GM23338 (cell line): ENCODE measurements around the gene STEAP3. TPM values are rescaled to one million over a fixed set of nuclear protein-coding genes. Genes with fewer than 3 reads are reported as not detected.

Source experiments
- ATAC-seq: fragments of 200-7000 bp; cut with Tn5 transposase; 3 replicates; pipeline ENCODE4 v1.9.1; 2020
- DNase-seq: peaks from one replicate; pipeline ENCODE4 v3.0.0-alpha.2; 2015; ENCODE audit warnings: low spot score
- H2AFZ ChIP-seq: fragments of 200-600 bp; sonication (generic); 2 replicates; pipeline ENCODE4 v1.8.0; 2016; ENCODE audit warnings: antibody characterized with exemption, mild to moderate bottlenecking, moderate library complexity
- H3F3A ChIP-seq: fragments of 200-600 bp; sonication (generic); replicated peaks from 2 replicates; pipeline ENCODE4 v1.8.0; 2017; ENCODE audit warnings: antibody characterized with exemption, mixed run types, low read depth
- H3K27ac ChIP-seq: fragments of 200-600 bp; sonication (generic); 2 replicates; pipeline ENCODE4 v1.6.1; 2016; ENCODE audit warnings: low read depth
- H3K27me3 ChIP-seq: fragments of 200-600 bp; sonication (generic); 2 replicates; pipeline ENCODE4 v1.8.0; 2016; ENCODE audit warnings: mild to moderate bottlenecking, mixed run types, moderate library complexity; ENCODE audit not compliant: insufficient read depth
- H3K36me3 ChIP-seq: fragments of 200-600 bp; sonication (generic); 2 replicates; pipeline ENCODE4 v1.8.0; 2016; ENCODE audit warnings: mild to moderate bottlenecking; ENCODE audit not compliant: insufficient read depth
- H3K4me1 ChIP-seq: fragments of 200-600 bp; sonication (generic); 2 replicates; pipeline ENCODE4 v1.8.0; 2016; ENCODE audit warnings: mild to moderate bottlenecking, moderate library complexity; ENCODE audit not compliant: insufficient read depth
- H3K4me2 ChIP-seq: fragments of 200-600 bp; sonication (generic); 2 replicates; pipeline ENCODE4 v1.7.1; 2017; ENCODE audit warnings: mixed run types
- H3K4me3 ChIP-seq: fragments of 200-600 bp; sonication (generic); 2 replicates; pipeline ENCODE4 v1.6.1; 2016; ENCODE audit warnings: mixed run types
- H3K79me2 ChIP-seq: fragments of 200-600 bp; sonication (generic); replicated peaks from 2 replicates; pipeline ENCODE4 v1.8.0; 2017; ENCODE audit warnings: mild to moderate bottlenecking; ENCODE audit not compliant: insufficient read depth
- H3K9me2 ChIP-seq: fragments of 200-600 bp; sonication (generic); 2 replicates; pipeline ENCODE4 v1.8.0; 2017; ENCODE audit not compliant: insufficient read depth
- H4K20me1 ChIP-seq: fragments of 200-600 bp; sonication (generic); replicated peaks from 2 replicates; pipeline ENCODE4 v1.8.0; 2017; ENCODE audit warnings: mild to moderate bottlenecking; ENCODE audit not compliant: insufficient read depth
- H3K27ac Mint-ChIP-seq: 2 replicates; pipeline ENCODE4 v1.8.0; 2020; ENCODE audit warnings: inconsistent platforms, mild to moderate bottlenecking, moderate library complexity, mixed read lengths
- H3K27me3 Mint-ChIP-seq: 3 replicates; pipeline ENCODE4 v1.8.0; 2022; ENCODE audit warnings: low read depth, mild to moderate bottlenecking, moderate library complexity, mixed read lengths, inconsistent platforms; ENCODE audit not compliant: insufficient read depth, poor library complexity
- H3K36me3 Mint-ChIP-seq: 3 replicates; pipeline ENCODE4 v1.8.0; 2021; ENCODE audit warnings: low read depth, mild to moderate bottlenecking, inconsistent platforms, moderate library complexity, mixed read lengths
- H3K4me1 Mint-ChIP-seq: 3 replicates; pipeline ENCODE4 v1.8.0; 2020; ENCODE audit warnings: mild to moderate bottlenecking, inconsistent platforms, mixed read lengths
- H3K4me3 Mint-ChIP-seq: 3 replicates; pipeline ENCODE4 v1.8.0; 2021; ENCODE audit warnings: moderate library complexity, mild to moderate bottlenecking, inconsistent platforms, mixed read lengths
- H3K9me3 Mint-ChIP-seq: 3 replicates; pipeline ENCODE4 v1.8.0; 2020; ENCODE audit warnings: moderate library complexity, mild to moderate bottlenecking, inconsistent platforms, mixed read lengths
- CREB1 ChIP-seq: fragments of 250-450 bp; sonication (Bioruptor Pico); IDR thresholded peaks from 2 replicates; pipeline ENCODE4 v1.5.0; 2020; ENCODE audit warnings: low read depth, mild to moderate bottlenecking, moderate library complexity
- EZH2 ChIP-seq: fragments of 200-600 bp; sonication (generic); IDR thresholded peaks from one replicate; pipeline ENCODE4 v1.8.0; 2017; ENCODE audit warnings: antibody characterized with exemption, mild to moderate bottlenecking, low read depth; ENCODE audit not compliant: unreplicated experiment
- EZH2phosphoT487 ChIP-seq: fragments of 200-600 bp; sonication (generic); IDR thresholded peaks from one replicate; pipeline ENCODE4 v1.8.1; 2018; ENCODE audit warnings: antibody characterized with exemption; ENCODE audit not compliant: unreplicated experiment
- JUNB ChIP-seq: IDR thresholded peaks from one replicate; pipeline ENCODE4 v1.6.1; 2016; ENCODE audit warnings: antibody characterized with exemption; ENCODE audit not compliant: unreplicated experiment
- POLR2AphosphoS5 ChIP-seq: IDR thresholded peaks from 2 replicates; pipeline ENCODE4 v1.6.1; 2016; ENCODE audit warnings: antibody characterized with exemption, low read depth
- STAT1 ChIP-seq: IDR thresholded peaks from one replicate; pipeline ENCODE4 v1.6.1; 2016; ENCODE audit warnings: antibody characterized with exemption; ENCODE audit not compliant: unreplicated experiment
- ZNF114 ChIP-seq: fragments of 250-450 bp; sonication (Bioruptor Pico); IDR thresholded peaks from 2 replicates; pipeline ENCODE4 v1.5.0; 2020; ENCODE audit warnings: mild to moderate bottlenecking, moderate library complexity
- ZNF331 ChIP-seq: fragments of 250-450 bp; sonication (Bioruptor Pico); IDR thresholded peaks from 2 replicates; pipeline ENCODE4 v1.5.0; 2020; ENCODE audit warnings: low read depth, mild to moderate bottlenecking, moderate library complexity
- polyA plus RNA-seq: library from polyadenylated mRNA; unstranded; fragments of >200 nt; fragmentation: Nextera tagmentation; extraction: Ambion mirVana; gene quantifications from 2 replicates; pipeline ENCODE4 v1.2.1, GENCODE V29; 2016
- total RNA-seq: library from RNA; depleted of rRNA; stranded (reverse); fragments of >200 nt; shearing (Covaris generic); gene quantifications from 2 replicates; pipeline ENCODE4 v1.2.3, GENCODE V29; 2014
- TF ChIP-seq, protein P1 (sequence below): IDR thresholded peaks from 2 replicates; pipeline ENCODE4 v1.6.1; 2016; ENCODE audit warnings: antibody characterized with exemption
- TF ChIP-seq, protein P2 (sequence below): IDR thresholded peaks from one replicate; pipeline ENCODE4 v1.6.1; 2018; ENCODE audit warnings: antibody characterized with exemption; ENCODE audit not compliant: unreplicated experiment
- TF ChIP-seq, protein P3 (sequence below), 2 experiments: fragments of 200-600 bp in 1 of 2; sonication (generic) in 1 of 2; conservative IDR thresholded peaks; 2 replicates each; pipeline versions ENCODE4 v1.5.1 to v1.6.1; 2016 to 2017; ENCODE audit warnings: antibody characterized with exemption in 2 of 2, low read depth in 2 of 2, mild to moderate bottlenecking in 2 of 2, moderate library complexity in 1 of 2

STEAP3 gene
- total and polyA plus RNA-seq, 2 experiments from 2014 or later, result 8.6 to 27.3 TPM

DNA sequence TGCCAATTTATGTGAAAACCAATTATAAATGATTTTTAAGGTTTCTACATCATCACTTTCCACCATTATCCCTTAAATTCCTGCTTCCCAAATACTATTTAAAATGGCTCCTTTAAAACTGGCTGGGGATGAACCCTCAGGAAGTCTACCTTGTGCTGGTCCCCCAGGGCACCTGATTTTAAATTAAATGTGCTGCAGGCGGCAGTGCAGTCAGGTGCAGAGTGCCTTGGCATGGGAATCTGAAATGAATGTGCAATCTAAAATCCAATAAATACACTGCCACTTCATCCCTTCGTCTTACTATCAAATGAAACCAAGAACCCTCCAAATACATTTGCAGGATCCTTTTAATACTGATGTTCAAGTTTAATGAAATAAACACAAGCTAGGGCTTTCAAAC is 81.2 kb downstream of the STEAP3 start:
- no peaks in the 10 kb centered on the region for H3F3A ChIP-seq
- no peak overlapping the region for H2AFZ ChIP-seq
- Mint-ChIP-seq H3K27me3 (peaks cover 4% of the 10 kb centered on the region), H3K4me3 (no peak overlapping the region), H3K36me3 (no peaks in the 10 kb centered on the region), H3K27ac (peak overlapping the region; percentile 37; the same call in 1 of the 2 replicates), H3K9me3 (no peaks in the 10 kb centered on the region), H3K4me1 (peaks cover 56% of the 10 kb centered on the region)
- no peaks in the 10 kb centered on the region for H3K36me3 ChIP-seq
- DNase-seq, result no peak
- H3K27me3 ChIP-seq, result no peaks in the 10 kb centered on the region
- H3K9me2 ChIP-seq, result no peaks in the 10 kb centered on the region
- H3K27ac ChIP-seq, result no peak overlapping the region
- no peak overlapping the region for H3K4me3 ChIP-seq
- H3K4me2 ChIP-seq, result no peak overlapping the region
- ATAC-seq, result no peak
- H3K79me2 ChIP-seq, result no peaks in the 10 kb centered on the region
- no peaks in the 10 kb centered on the region for H4K20me1 ChIP-seq
- TF ChIP-seq EZH2 (no peak), CREB1 (CRISPR knock-in tag) (no peak), STAT1 (no peak), ZNF331 (CRISPR knock-in tag) (no peak)
- TF ChIP-seq, protein P1, sequence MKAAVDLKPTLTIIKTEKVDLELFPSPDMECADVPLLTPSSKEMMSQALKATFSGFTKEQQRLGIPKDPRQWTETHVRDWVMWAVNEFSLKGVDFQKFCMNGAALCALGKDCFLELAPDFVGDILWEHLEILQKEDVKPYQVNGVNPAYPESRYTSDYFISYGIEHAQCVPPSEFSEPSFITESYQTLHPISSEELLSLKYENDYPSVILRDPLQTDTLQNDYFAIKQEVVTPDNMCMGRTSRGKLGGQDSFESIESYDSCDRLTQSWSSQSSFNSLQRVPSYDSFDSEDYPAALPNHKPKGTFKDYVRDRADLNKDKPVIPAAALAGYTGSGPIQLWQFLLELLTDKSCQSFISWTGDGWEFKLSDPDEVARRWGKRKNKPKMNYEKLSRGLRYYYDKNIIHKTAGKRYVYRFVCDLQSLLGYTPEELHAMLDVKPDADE, result no peak
- TF ChIP-seq, protein P2, sequence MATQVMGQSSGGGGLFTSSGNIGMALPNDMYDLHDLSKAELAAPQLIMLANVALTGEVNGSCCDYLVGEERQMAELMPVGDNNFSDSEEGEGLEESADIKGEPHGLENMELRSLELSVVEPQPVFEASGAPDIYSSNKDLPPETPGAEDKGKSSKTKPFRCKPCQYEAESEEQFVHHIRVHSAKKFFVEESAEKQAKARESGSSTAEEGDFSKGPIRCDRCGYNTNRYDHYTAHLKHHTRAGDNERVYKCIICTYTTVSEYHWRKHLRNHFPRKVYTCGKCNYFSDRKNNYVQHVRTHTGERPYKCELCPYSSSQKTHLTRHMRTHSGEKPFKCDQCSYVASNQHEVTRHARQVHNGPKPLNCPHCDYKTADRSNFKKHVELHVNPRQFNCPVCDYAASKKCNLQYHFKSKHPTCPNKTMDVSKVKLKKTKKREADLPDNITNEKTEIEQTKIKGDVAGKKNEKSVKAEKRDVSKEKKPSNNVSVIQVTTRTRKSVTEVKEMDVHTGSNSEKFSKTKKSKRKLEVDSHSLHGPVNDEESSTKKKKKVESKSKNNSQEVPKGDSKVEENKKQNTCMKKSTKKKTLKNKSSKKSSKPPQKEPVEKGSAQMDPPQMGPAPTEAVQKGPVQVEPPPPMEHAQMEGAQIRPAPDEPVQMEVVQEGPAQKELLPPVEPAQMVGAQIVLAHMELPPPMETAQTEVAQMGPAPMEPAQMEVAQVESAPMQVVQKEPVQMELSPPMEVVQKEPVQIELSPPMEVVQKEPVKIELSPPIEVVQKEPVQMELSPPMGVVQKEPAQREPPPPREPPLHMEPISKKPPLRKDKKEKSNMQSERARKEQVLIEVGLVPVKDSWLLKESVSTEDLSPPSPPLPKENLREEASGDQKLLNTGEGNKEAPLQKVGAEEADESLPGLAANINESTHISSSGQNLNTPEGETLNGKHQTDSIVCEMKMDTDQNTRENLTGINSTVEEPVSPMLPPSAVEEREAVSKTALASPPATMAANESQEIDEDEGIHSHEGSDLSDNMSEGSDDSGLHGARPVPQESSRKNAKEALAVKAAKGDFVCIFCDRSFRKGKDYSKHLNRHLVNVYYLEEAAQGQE, result no peak
- peaks cover 26% of the 10 kb centered on the region for H3K4me1 ChIP-seq

DNA sequence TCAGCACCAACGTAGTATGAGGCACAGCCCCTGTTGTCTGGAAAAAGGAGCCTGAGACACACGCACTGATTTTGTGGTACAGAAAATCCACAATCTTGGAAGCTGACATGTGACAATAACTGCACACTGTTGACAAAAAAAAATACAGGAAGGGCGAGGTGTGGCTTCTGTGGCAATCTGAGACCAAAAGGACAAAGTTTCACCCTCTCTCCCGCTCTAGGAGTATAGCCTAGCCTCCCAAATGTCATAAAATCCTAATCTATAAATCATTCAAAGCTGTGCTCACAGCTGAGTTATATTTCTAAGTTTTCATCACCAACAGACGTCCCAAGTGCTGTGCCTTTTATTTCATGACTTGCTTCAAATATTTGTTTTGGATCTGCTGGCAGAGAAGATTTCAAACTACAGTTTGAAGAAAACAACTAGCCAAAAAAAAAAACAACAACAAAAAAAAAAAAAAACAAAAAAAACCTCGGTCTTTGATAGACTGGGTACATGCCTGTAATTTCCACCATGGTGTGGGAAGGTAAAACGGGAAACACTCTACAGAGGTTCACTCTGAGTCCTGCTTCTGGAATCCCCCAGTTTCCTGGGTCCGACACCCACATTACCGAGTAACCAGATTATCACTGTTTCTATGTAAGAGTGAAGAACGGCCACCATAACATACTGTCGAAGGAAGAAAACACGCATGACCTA is 82.0 kb downstream of the STEAP3 start:
- no peaks in the 10 kb centered on the region for H3K79me2 ChIP-seq
- H3K4me1 ChIP-seq, result peaks cover 26% of the 10 kb centered on the region
- H2AFZ ChIP-seq, result no peak overlapping the region
- Mint-ChIP-seq H3K9me3 (no peaks in the 10 kb centered on the region), H3K36me3 (no peaks in the 10 kb centered on the region), H3K4me1 (peaks cover 56% of the 10 kb centered on the region), H3K27ac (no peak overlapping the region), H3K27me3 (peaks cover 4% of the 10 kb centered on the region), H3K4me3 (no peak overlapping the region)
- no peaks in the 10 kb centered on the region for H4K20me1 ChIP-seq
- H3K36me3 ChIP-seq, result no peaks in the 10 kb centered on the region
- no peaks in the 10 kb centered on the region for H3K9me2 ChIP-seq
- H3F3A ChIP-seq, result no peaks in the 10 kb centered on the region
- DNase-seq, result no peak
- no peak overlapping the region for H3K27ac ChIP-seq
- no peak overlapping the region for H3K4me3 ChIP-seq
- no peak for ATAC-seq
- H3K4me2 ChIP-seq, result no peak overlapping the region
- no peaks in the 10 kb centered on the region for H3K27me3 ChIP-seq
- TF ChIP-seq, protein P3, sequence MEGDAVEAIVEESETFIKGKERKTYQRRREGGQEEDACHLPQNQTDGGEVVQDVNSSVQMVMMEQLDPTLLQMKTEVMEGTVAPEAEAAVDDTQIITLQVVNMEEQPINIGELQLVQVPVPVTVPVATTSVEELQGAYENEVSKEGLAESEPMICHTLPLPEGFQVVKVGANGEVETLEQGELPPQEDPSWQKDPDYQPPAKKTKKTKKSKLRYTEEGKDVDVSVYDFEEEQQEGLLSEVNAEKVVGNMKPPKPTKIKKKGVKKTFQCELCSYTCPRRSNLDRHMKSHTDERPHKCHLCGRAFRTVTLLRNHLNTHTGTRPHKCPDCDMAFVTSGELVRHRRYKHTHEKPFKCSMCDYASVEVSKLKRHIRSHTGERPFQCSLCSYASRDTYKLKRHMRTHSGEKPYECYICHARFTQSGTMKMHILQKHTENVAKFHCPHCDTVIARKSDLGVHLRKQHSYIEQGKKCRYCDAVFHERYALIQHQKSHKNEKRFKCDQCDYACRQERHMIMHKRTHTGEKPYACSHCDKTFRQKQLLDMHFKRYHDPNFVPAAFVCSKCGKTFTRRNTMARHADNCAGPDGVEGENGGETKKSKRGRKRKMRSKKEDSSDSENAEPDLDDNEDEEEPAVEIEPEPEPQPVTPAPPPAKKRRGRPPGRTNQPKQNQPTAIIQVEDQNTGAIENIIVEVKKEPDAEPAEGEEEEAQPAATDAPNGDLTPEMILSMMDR (conservative IDR thresholded peaks at IDR 0.05; ENCODE audit: low read depth in 2 of 2), result no peak
- TF ChIP-seq ZNF114 (CRISPR knock-in tag) (no peak), EZH2 (no peak), JUNB (no peak), POLR2AphosphoS5 (no peak), ZNF331 (CRISPR knock-in tag) (no peak), EZH2phosphoT487 (no peak), CREB1 (CRISPR knock-in tag) (no peak), STAT1 (no peak)
- TF ChIP-seq, protein P1, result no peak
- TF ChIP-seq, protein P2, result no peak
